Stimulated activated CD4-positive, alpha-beta T cell treated with anti-CD3 and anti-CD28 coated beads, TNF-alpha, amount 100 ng/mL, for 24 hours (primary cell): ENCODE results near the gene ADGRG6.
"Not testable (repeated sequence)": the region's sequence is repeated elsewhere in the genome, so short reads cannot be mapped to it uniquely, and the experiment has no call there.

ENCODE experiments used
- DNase-seq, 3 experiments: peaks; one replicate each; pipeline ENCODE4 v3.0.0-alpha.2; 2020; ENCODE audit warnings: low read depth in 3 of 3

Gene ADGRG6

GRCh38 chr6:142346166-142346565 is 44.4 kb downstream of the ADGRG6 start:
- DNase-seq: not testable (repeated sequence)

GRCh38 chr6:142349215-142349823 is 47.5 kb downstream of the ADGRG6 start:
- no peak for DNase-seq

GRCh38 chr6:142350309-142350708 is 48.5 kb downstream of the ADGRG6 start:
- DNase-seq: no peak

- DNase-seq: no peak
Measured at GRCh38 chr6:142353690-142354089, 51.9 kb downstream of the ADGRG6 start.

- DNase-seq: no peak
Measured at GRCh38 chr6:142354650-142355049, 52.8 kb downstream of the ADGRG6 start.

- no peak for DNase-seq
Measured at GRCh38 chr6:142355520-142356174, 53.8 kb downstream of the ADGRG6 start.

- DNase-seq: no peak
Measured at GRCh38 chr6:142356201-142356883, 54.5 kb downstream of the ADGRG6 start.

- no peak for DNase-seq
Measured at GRCh38 chr6:142356884-142357225, 55.0 kb downstream of the ADGRG6 start.

- no peak for DNase-seq
Measured at GRCh38 chr6:142357879-142358278, 56.1 kb downstream of the ADGRG6 start.

GRCh38 chr6:142359271-142359960 is 57.6 kb downstream of the ADGRG6 start:
- no peak for DNase-seq

GRCh38 chr6:142361345-142361744 is 59.5 kb downstream of the ADGRG6 start:
- DNase-seq: no peak

GRCh38 chr6:142361779-142362750 is 60.3 kb downstream of the ADGRG6 start:
- no peak for DNase-seq

GRCh38 chr6:142367061-142367460 is 65.3 kb downstream of the ADGRG6 start:
- no peak for DNase-seq

GRCh38 chr6:142367501-142368018 is 65.8 kb downstream of the ADGRG6 start:
- DNase-seq: no peak

GRCh38 chr6:142369266-142369665 is 67.5 kb downstream of the ADGRG6 start:
- DNase-seq: no peak

- DNase-seq: no peak
Measured at GRCh38 chr6:142372348-142372747, 70.5 kb downstream of the ADGRG6 start.

GRCh38 chr6:142373268-142374090 is 71.7 kb downstream of the ADGRG6 start:
- no peak for DNase-seq

- no peak for DNase-seq
Measured at GRCh38 chr6:142374091-142374770, 72.4 kb downstream of the ADGRG6 start.

GRCh38 chr6:142374965-142375733 is 73.3 kb downstream of the ADGRG6 start:
- DNase-seq: no peak
